GM18861 (cell line): ENCODE data around the gene CLIC5.
"Not testable (repeated sequence)": the region's sequence is repeated elsewhere in the genome, so short reads cannot be mapped to it uniquely, and the experiment has no call there.

ENCODE experiments used
- ATAC-seq: cut with Tn5 transposase; IDR thresholded peaks from one replicate; pipeline ENCODE4 v1.9.1; 2021; ENCODE audit not compliant: unreplicated experiment

CLIC5 gene

DNA sequence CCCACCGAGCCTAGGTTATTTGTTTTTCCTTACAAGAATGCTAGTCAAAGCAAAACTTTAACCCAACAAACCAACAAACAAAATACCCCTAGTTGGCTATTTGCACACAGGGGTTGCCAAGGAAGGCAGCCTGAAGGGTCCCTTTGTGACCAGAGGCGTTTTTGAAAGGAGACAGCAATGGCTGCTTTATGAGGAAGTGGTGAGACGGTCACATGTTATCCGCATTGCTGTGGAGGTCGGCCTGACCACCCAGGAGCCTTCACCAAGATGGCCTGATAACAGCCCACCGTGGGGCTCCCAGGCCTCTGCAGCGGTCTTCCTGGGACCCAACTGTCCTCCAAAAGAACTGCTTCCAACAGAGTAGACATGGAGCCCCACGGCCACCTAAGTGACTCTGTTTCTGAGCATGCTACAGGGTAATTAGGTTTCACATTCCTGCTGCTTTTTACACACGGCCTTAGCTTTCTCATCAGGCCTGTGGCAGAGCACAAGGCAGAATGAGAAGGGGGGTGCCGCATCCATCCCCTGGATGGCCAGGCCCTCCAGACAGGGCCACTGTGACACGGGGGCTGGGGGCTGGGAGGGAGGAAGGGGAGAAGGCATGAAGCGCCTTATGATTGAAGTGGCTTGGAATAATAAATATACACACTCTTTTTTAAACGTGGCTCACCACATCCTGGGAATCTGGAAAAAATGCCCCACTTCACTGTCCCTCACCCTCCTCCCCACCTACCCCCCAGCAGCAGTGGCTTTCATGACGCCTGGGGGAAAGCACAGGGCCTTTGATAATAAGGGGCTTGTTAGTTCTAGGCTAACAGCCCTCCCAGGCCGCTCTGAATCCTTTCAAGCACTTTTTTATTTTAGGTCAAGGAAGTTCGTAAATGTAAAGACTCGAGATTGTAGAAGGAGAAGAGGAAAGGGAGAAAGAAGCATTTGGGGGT is 86.0 kb downstream of the CLIC5 start:
- no peak for ATAC-seq

DNA sequence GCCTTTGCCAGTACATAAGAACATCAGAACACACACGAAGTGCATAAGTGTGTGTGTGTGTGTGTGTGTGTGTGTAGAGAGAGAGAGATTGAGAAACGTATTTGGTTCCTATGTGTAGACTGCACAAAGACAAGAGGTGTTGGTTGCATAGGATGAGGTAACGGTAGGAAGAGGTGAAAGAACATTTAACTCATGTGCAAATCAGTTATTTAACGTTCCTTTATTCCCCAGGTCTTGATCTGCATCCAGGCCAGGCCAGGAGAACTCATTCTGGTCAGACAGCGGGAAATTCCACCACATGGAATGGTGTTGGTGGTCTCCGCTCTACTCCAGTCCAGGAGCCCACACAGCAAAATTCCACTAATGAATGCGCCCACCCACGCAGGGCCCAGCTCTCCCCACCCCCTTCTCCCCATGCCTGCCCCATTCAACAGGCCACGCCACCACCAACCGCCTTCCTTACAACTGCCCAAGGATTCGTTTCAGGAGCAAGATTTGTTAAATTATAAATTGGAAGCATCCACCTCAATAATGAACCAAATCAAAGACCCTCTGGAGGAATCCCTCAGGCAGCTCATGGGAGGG is 86.8 kb downstream of the CLIC5 start:
- no peak for ATAC-seq

DNA sequence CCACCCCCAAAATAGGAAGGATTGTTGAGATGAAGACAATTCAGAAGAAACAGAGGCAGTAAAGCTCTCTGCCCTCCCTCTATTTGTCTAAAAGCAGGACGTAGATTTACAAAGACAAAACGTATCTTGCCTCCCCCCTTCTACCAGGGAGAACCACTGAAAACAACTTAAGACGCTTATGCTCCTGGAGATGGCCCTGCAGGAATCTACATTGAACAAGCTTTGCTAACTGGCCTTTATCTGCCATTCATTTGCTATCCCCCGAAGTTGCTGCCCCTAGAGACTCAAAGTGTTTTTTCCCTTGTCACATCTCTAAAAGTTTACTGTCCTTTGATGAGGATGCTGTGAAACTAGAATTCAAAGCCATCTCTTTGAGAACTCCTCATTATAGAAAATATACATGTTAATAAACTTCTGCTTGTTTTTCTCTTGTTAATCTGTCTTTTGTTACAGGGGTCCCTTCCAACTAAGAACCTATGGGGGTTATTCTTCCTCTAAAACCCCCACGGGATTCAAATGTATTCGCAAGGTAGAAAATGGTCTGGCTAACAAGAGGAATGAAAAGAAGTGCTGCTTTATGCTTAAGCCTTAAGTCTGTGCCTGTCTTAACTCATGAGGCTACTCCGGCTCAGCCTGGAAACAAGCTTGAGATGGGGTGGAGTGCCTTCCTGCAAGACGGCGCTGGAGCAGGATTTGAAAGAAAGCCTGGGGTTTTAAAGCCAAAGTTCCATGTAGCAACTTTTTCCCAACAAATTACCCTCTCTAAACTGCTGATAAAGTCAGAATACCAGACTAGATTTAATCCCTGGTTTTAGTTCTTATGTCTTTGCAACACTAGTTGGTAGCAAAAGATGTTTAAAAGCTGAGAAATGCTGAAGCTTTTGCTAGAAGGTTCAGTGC is 88.0 kb downstream of the CLIC5 start:
- ATAC-seq, result no peak

DNA sequence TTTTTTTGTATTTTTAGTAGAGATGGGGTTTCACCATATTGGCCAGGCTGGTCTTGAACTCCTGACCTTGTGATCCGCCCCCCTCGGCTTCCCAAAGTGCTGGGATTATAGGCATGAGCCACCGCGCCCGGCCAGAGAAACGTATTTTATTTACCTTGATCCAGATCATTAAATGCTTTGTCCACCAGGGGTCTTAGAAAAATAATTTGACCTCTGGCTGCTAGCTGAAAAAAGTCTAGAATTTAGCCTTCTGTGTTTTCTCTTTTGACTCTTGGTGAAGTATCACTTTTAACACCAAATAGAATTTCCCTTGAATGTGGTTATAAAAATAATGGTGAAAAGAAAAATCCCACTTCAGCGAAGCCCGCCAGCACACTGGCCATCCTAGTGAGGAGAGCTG is 89.2 kb downstream of the CLIC5 start:
- not testable (repeated sequence) for ATAC-seq

DNA sequence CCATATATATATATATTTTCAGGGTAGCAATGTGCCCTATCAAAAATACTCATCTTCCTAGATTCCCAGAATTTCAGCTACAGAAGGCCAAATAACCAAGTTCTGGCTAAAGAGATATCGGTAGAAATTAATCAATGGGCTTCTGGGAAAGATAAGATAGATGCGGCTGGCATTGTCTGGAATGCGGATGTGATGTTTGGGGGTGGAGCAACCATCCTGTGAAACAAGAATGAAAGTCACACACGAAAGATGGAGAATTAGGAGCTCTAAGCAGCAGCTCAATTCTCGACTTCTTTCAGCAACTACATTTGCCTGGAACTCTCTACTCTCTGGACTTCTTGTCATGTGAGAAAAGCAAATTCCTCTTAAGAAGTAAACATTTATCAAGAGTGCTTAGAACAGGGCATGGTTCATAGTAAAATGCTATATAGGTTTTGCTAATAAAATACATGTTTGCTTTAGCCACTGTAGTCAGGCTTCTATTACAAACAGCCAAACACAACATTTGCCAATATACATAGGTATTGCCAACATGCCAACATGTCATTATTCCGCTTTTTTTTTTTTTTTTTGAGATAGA is 90.8 kb downstream of the CLIC5 start:
- ATAC-seq, result no peak

DNA sequence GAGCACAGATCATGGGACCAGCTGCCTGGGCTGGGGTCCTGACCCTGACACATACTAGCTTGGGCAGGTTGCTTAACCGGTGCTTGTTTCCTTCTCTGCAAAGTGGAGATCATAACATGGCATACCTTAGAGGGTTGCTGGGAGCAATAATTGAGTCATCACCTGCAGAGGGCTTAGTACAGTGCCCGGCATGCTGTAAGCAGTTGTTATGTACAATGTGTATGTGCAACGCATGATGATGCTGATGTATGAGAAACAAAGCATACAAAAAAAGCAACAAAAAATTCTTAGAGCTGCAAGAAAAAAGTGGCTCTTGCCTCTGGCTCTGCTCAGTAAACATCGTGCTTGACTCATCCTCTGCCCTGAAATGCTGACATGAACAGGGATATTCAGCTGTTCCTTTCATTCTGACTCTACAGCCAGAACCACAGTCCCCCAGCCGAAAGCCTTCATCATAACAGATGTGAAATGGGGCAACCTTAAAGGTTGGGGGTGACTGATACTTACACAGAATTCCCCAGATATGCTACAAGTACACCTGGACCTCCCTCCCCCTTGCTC is 91.7 kb downstream of the CLIC5 start:
- peak; percentile 44 for ATAC-seq

DNA sequence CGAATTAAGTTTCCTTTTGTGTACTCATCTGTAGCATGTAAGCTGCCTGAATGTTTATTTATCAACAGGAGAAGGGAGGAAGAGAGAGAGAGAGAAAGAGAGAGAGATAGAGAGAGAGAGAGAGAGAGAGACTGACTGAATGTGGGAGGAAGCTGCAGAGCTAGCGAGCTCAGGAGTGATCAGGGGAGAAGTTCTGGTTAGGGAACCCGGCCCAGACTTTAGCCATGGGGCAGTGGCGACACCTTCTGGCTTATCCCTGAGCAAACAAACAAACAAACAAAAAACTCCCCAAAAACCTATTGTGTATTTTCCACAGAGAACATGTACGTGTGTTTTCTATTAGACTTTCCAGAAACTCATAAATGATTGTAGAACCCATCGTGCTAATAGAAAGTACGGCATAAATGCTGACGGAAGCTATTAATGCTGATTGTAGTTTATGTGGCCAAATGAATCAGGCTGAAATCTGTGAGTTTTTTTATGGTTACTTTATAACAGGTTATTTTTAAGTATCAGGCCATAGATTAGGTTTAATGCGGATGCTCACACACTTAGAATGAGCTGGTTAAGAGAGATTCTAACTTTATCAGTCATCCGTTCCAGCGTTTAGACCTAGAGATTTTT is 92.8 kb downstream of the CLIC5 start:
- ATAC-seq, result no peak

DNA sequence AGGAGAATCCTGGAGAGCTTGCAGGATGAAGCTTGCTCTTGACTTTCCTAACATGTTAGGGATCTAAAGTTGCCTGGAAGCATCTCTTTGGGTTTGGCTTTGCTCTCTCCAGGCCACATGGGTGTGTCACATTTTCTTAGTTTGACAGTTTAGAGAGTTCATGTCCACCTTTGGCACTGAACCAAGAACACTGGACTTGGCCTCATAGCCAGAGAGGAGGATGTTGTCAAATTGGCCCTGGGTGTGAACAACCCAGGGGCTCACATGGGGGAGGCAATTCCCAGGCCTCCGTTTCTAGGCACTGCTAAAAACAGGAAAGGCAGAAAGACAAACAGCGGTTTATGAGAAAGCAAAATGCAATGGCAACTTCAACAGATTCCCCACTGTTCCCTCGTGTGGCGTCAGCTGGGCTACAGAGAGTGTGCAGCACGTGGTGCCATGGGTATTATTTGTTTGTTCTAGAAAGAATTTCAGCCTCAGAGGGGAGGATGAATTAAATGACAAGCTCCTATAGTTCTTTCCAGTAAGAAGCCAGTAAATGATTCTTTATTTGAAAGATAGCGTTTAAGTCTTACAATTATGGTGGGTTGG is 93.9 kb downstream of the CLIC5 start:
- ATAC-seq, result no peak

DNA sequence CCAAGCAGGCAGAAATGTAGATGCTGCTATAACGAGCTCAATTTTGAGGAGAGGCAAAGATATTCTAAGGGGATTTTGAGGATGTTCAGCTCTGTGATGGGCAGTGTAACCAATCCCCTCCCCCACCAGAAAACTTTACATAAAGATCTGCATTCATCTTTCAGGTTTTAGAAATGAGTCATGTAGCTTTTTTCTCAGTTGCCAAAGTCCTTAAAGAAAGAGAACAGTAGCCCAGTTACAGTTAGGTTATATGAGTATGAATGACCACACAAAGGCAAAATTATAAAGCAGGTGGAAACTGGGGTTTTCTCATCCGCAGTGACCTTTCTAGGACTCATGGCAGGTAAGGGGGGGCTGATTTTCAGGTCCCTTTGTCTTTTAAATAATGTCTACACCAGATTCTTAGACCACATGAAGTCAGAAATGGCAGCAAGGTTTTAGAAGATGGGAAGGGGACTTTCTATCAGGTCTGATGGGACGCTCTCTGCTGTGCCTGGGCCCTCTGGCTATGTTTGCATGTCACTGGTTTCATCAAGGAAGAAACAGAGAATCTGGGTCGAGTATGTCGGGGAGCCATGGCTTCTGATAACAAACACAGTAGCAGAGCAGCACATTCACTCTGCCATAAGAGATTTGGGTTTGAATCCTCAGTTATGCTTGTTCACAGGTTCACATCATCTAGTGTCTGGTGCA is 94.7 kb downstream of the CLIC5 start:
- ATAC-seq, result peak; percentile 53

DNA sequence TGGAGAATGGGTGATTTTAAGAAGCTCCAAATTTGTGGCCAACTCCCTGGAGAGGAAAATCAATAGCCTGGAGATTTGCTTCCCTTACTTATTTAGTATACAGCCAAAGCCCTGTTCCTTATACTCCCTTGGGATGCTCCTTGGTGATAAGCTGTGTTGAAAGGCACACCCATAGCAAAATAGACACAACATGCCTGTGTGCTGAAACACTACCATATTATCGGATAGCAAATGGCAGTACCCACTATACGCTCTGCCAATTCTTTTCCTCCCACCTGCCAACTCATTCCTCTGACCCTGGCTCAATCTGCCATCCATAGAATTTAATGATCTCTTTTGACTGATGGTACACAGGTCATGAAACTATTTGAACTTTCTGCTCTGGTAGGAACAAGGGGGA is 98.2 kb downstream of the CLIC5 start:
- no peak for ATAC-seq

DNA sequence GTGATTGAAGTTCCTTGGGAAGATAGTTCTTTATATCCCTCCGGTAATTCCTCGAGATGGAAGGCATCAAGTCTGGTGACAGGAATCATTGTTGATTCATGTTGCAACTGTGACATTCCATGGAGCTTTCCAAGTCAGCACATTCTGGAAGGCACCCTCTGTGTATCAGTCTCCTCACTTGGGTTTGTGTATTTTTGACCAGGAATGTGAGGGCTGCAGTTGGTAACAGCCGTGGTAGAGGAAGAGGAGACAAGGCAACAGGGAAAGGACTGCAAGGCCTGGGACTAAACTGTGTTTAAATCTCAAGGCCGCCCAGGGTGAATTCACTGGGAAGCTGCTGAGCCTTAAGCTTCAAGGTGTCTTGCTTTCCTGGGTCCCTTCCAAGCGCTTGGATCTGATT is 99.0 kb downstream of the CLIC5 start:
- no peak for ATAC-seq

DNA sequence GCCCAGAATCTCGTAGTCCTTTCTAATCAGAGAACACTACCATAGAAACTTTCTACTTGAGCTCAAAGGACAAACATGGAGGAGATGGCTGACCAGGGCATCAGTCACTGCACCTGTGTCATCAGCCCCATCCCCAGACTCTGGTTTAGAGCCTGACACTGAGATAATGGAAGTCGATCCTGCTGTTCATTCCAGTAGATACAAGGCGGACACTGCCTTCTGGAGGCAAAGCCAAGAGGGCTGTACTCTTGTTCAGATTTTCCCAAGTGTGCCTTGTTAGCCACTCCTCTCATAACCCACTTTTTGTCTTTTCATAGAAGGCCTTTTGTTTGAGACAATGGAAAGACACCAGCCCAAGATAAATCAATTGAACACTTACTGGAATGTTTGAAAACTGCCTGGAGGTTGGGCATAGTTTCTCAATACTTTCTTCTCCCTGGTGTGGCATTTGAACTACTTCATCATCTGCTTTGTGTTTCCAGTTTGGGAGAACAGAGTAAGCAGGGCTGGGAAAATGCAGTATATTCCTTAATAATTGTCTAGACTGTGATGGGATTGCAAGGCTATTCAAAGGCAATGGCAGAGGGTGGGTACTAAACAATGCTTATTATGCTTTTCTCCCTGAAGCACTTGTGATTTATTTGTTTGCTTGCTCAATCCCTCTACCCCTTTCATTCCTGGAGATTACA is 99.7 kb downstream of the CLIC5 start:
- no peak for ATAC-seq

DNA sequence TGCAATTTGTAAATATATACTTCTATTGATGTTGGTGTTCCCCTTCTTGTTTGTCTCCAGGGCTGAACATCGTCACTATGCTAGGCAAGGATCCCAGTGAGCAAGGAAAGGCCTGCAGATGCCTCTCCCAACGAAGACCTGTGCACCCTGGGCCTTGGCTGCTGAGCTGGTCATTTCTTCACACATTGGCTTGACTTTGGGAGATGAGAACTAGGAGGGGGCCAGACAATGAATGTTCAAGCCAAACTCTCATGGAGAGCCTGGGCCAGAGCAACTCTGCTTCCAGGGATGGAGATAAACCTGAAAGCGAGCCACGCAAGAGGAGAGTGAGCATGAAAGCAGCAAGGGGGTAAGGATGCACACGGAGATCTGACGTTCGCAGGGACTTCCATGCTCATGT is 104.0 kb downstream of the CLIC5 start:
- ATAC-seq, result no peak

DNA sequence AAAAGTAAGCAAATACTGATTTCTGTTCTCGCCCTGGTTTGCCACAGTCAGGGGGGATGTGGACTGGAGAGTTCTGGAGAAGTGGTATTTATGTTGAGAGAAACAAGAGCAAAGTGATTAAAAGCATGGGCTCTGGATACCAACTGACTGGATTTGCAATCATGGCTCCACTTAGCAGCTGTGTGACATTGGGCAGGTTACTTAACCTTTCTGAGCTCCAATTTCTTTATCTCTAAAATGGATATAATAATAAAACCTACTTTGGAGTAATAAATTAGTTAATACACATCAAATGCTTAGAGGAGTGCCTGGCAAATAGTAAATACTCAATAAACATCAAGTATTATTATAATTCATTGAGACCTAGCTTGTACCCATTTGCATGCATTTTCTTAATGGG is 111.7 kb downstream of the CLIC5 start:
- no peak for ATAC-seq

DNA sequence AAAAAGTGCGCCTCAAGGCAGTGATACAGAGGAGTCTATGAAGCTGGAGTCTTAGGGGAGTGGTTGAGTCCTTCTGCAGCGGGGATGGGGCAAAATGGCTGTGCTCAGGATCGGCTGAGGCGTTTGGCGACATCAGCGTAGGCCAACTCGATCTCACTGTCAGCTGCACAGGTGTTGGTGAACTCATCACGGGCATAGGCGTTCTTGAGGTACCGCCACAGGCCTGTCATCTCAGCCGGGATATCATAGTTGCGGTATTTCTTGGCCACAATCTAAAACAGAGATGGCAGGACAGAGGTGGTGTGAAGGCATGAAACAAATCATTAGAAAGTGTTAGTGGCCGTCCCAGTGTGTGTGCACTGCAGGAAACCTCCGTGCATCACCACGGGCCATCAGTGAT is 112.7 kb downstream of the CLIC5 start:
- ATAC-seq, result no peak

DNA sequence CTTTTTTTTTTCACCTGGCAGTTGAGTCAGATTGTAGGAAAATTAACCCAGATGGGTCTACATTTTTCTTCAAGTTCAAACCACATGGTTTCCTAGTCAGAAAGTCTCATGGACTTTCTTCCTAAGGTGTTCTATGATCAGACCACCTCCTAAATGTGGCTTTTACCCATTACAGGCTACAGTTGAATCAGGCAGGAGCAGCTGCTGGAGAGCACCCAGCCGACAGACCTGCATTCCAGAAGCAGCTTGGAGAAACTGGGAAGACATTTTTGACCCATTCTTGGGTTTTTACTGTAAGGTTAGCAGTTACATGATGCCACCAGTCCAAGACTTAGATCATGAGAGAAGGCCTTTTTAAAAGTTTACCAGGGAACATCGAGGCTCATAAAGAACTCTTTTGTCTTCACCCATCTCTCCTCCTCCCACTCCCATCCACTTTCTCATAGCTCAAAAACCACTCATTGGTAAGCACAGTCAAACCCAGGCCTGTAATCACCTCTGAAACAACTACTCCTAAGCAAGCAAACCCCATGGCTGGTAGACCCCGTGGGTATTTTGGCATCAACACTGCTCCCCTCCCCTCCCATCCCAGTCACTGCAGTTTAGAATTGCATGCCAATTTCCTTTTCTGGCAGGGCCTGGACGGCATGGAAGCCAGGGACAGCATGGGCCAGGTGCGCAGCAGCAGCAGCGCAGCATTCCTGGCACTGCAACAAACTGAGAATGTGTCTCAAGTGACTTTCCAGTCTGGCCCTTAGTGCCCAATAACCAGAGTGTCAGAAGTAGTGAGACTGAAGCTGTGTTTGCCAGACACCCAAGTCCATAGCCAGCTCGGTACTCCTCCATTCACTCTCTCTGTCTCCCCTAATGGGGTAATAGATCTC is 113.7 kb downstream of the CLIC5 start:
- no peak for ATAC-seq

DNA sequence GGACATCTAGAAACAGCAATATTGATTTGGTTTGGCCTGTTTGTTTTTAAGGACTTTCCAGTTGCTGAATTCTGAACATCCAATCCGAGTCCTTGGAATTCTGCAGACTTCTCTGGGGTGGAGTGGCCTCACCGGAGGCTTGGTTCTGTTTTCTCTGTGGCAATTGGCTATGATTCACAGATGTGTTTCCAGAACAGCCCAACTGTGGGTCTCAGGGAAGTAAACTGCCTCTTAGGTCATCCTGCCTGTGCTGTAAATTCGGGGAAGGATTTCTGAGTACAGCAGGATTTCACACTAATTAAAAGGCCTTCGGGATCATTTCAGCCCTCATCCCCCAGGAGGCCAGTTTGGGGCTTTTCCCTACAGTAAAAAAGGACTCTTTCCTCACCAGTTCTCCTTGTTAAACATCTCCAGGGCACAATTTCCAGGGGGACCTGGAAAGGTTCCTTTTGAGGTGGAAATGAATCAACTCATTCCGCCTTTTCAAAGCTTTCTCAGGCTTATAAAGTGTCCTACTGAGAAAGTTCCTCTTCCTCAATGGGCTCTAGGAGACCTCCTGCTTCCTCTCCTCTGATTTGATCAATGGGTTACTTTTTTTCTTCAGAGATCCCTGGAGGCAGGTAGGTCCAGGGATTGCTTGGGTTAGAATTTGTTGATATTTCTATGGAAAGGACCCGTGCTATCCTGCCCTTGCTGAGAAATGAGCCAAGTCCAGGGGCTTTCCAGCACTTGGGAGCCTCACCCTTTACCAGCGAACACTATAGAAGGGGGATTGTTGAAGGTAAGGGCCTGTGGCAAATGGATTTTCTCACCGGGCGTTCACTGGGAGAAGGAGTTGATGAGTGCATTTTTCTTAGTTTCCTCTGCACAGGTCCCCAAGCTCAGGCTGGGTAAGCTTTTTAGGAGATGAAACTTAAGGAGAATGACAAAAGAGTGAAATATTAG is 114.6 kb downstream of the CLIC5 start:
- ATAC-seq, result no peak
